Measurements from ENCODE around the gene FAT1.

FAT1 gene

GRCh38 chr4:186701273-186701672 lies 22.4 kb downstream of the FAT1 start:
- Mint-ChIP-seq H3K27ac (peak overlapping the region; percentile 98), H3K4me1 (peaks cover 54% of the 10 kb centered on the region), H3K27me3 (ENCODE audit: low read depth, poor library complexity) (no peaks in the 10 kb centered on the region), H3K9me3 (peaks cover 17% of the 10 kb centered on the region), H3K36me3 (ENCODE audit: low read depth) (peaks cover 87% of the 10 kb centered on the region), H3K4me3 (peak overlapping the region; percentile 54)
- DNase-seq = peak; percentile 45
- TF ChIP-seq CTCF (IDR thresholded peaks at IDR 0.05) = no peak

- peaks cover 54% of the 10 kb centered on the region for H3K4me1 Mint-ChIP-seq
- H3K36me3 Mint-ChIP-seq (ENCODE audit: low read depth) = peaks cover 87% of the 10 kb centered on the region
- no peaks in the 10 kb centered on the region for H3K27me3 Mint-ChIP-seq (ENCODE audit: low read depth, poor library complexity)
- H3K4me3 Mint-ChIP-seq = peak overlapping the region; percentile 54
- peak; percentile 15 for DNase-seq
- H3K9me3 Mint-ChIP-seq = peaks cover 22% of the 10 kb centered on the region
- no peak for TF ChIP-seq CTCF (IDR thresholded peaks at IDR 0.05)
- peak overlapping the region; percentile 98 for H3K27ac Mint-ChIP-seq
These were observed 22.9 kb downstream of the FAT1 start for GRCh38 chr4:186700746-186701145.

GRCh38 chr4:186699881-186700397 lies 23.7 kb downstream of the FAT1 start:
- Mint-ChIP-seq H3K27ac (peak overlapping the region; percentile 85), H3K36me3 (ENCODE audit: low read depth) (peaks cover 88% of the 10 kb centered on the region), H3K27me3 (ENCODE audit: low read depth, poor library complexity) (no peaks in the 10 kb centered on the region), H3K4me1 (peaks cover 54% of the 10 kb centered on the region), H3K9me3 (peaks cover 28% of the 10 kb centered on the region), H3K4me3 (no peak overlapping the region)
- TF ChIP-seq CTCF (IDR thresholded peaks at IDR 0.05) = no peak
- no peak for DNase-seq

GRCh38 chr4:186699298-186699697 lies 24.4 kb downstream of the FAT1 start:
- Mint-ChIP-seq H3K27ac (no peak overlapping the region), H3K4me3 (no peak overlapping the region), H3K4me1 (peaks cover 52% of the 10 kb centered on the region), H3K9me3 (peaks cover 33% of the 10 kb centered on the region), H3K36me3 (ENCODE audit: low read depth) (peaks cover 93% of the 10 kb centered on the region), H3K27me3 (ENCODE audit: low read depth, poor library complexity) (no peaks in the 10 kb centered on the region)
- DNase-seq = no peak
- no peak for TF ChIP-seq CTCF (IDR thresholded peaks at IDR 0.05)

GRCh38 chr4:186698525-186698924 lies 25.1 kb downstream of the FAT1 start:
- H3K9me3 Mint-ChIP-seq = peaks cover 40% of the 10 kb centered on the region
- no peaks in the 10 kb centered on the region for H3K27me3 Mint-ChIP-seq (ENCODE audit: low read depth, poor library complexity)
- TF ChIP-seq CTCF (IDR thresholded peaks at IDR 0.05) = no peak
- H3K4me3 Mint-ChIP-seq = no peak overlapping the region
- peaks cover 93% of the 10 kb centered on the region for H3K36me3 Mint-ChIP-seq (ENCODE audit: low read depth)
- DNase-seq = no peak
- H3K27ac Mint-ChIP-seq = peak overlapping the region; percentile 75
- H3K4me1 Mint-ChIP-seq = peaks cover 45% of the 10 kb centered on the region

- Mint-ChIP-seq H3K36me3 (ENCODE audit: low read depth) (peaks cover 93% of the 10 kb centered on the region), H3K4me1 (peaks cover 42% of the 10 kb centered on the region), H3K4me3 (no peak overlapping the region), H3K27ac (peak overlapping the region; percentile 75), H3K27me3 (ENCODE audit: low read depth, poor library complexity) (no peaks in the 10 kb centered on the region), H3K9me3 (peaks cover 44% of the 10 kb centered on the region)
- TF ChIP-seq CTCF (IDR thresholded peaks at IDR 0.05) = no peak
- DNase-seq = no peak
These were observed 25.6 kb downstream of the FAT1 start for GRCh38 chr4:186698028-186698427.

Measured in nephron progenitor cell (in vitro differentiated cells).